ENCODE data around the gene ZNF454.

DNA sequence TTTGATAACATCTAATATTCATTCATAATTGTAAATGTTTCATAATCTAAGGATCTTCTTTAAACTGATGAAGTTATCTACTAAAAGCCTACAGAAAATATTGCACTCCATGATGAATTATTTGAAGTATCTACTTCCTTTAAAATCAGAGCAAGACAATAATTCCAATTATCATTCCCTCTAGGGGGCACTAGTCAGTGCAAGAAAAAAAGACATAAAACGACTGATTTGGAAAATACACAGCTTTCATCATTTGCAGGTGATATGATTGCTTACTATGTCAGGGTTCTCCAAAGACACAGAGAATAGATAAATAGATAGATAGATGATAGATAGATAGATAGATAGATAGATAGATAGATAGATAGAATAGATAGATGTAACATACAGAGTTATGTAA lies 67.7 kb downstream of the ZNF454 start:
- TF ChIP-seq ZNF274 (IDR thresholded peaks at IDR 0.05; ENCODE audit: low read depth, low read length), result no peak
- no peak for TF ChIP-seq SUZ12 (IDR thresholded peaks at IDR 0.05; ENCODE audit: extremely low read depth, insufficient read depth, insufficient read length)
- TF ChIP-seq YY1 (IDR thresholded peaks at IDR 0.05; ENCODE audit: insufficient read depth, insufficient read length), result no peak
